HG02642 (cell line): Measurements from ENCODE around the gene C2CD3.
"Not testable (repeated sequence)": the region's sequence is repeated elsewhere in the genome, so short reads cannot be mapped to it uniquely, and the experiment has no call there.

Source experiments
- ATAC-seq: cut with Tn5 transposase; IDR thresholded peaks from one replicate; pipeline ENCODE4 v1.9.1; 2021; ENCODE audit warnings: mild to moderate bottlenecking; ENCODE audit not compliant: unreplicated experiment, poor library complexity

Gene C2CD3

DNA sequence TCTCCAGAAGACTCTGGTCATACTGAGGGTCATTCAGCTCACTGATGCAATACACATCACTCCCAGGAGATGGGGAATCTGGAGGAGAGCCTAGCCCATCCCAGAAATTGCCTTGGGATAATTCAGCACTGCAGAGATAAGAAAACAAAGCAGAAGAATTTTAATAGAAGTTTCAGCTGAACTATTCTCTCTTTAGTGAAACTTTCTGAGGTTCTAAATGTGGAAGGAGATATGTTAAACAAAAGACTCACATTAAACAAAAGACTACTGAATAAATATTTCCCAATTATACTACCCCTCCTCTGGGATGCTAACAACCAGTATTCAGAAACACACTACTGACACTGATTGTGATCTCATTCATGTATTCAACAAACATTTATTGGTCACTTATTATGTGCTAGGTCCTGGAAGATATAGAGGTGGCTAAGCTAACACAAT lies 47.8 kb downstream of the C2CD3 start:
- ATAC-seq: no peak

DNA sequence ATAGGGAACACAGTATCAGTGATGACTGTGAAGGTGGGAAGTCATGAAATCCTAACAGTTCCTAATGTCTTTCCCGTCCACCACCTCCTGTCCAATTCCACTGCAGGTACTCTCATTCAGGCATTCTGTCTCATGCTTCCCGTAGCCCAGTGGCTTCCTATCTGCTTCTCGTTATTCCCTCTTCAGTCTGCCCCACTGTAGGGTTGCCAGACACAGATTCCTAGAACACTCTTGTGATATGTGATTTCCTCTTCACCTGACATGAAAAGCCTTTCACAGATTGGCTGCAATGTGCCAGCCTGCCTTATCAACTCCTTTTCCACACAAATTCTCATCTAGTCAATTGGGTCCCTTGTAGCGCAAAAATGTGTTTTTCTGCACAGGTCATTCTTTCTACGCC lies 49.0 kb downstream of the C2CD3 start:
- no peak for ATAC-seq

DNA sequence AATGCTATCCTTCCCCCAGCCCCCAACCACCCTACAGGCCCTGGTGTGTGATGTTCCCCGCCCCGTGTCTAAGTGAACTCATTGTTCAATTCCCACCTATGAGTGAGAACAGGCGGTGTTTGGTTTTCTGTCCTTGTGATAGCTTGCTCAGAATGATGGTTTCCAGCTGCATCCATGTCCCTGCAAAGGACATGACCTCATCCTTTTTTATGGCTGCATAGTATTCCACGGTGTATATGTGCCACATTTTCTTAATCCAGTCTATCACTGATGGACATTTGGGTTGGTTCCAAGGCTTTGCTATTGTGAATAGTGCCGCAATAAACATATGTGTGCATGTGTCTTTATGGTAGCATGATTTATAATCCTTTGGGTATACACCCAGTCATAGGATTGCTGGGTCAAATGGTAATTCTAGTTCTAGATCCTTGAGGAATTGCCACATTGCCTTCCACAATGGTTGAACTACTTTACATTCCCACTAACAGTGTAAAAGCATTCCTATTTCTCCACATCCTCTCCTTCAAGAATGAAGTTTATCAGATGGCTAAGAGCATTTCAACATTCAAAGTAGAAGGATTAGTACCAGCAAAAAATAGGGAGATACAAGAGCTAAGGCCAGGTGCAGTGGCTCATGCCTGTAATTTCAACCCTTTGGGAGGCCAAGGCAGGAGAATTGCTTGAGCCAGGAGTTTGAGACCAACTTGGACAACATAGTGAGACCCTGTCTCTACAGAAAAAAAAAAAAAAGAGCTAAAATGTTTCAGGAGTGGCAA lies 50.4 kb downstream of the C2CD3 start:
- ATAC-seq: not testable (repeated sequence)

DNA sequence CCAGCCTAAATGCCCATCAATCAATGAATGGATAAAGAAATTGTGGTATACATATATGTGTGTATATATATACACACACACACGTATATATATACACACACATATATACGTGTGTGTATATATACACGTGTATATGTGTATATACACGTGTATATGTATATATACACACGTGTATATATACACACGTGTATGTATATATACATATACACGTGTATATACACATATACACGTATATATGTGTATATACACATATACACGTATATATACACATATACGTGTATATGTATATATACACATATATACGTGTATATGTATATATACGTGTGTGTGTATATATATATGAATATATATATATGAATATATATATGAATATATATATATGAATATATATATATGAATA lies 54.1 kb downstream of the C2CD3 start:
- ATAC-seq: no peak

DNA sequence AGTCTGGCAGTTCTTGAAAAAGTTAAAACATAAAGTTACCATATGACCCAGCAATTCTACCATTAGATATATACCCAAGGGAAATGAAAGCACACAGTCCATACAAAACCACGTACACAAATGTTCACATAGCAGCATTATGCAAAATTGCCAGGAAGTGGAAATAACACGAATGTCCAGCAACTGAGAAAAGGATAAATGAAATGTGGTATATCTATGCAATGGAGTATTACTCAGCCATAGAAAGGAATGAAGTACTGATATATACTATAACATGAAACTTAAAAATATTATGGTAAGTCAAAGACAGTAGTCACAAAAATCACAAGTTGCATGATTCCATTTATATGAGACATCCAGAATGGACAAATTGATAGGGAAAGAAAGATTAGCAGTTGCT lies 57.9 kb downstream of the C2CD3 start:
- ATAC-seq: no peak

DNA sequence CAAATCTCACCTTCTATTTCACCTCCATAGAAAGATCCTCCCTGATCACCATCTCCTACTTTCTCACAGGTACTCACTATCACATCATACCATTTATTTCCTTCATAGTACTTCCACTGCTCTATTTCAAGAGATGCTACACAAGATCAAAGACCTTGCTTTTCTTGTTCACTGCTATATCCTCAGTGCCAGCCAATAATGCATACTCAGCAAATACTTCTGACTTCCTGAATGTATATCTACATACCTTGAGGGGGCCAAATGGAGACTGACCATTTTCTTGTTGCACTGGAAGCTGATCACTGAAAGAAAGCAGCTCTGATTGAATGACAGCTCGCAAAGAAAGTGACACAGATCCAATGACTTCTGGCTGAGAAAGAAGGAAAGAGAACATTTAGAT lies 64.7 kb downstream of the C2CD3 start:
- no peak for ATAC-seq

DNA sequence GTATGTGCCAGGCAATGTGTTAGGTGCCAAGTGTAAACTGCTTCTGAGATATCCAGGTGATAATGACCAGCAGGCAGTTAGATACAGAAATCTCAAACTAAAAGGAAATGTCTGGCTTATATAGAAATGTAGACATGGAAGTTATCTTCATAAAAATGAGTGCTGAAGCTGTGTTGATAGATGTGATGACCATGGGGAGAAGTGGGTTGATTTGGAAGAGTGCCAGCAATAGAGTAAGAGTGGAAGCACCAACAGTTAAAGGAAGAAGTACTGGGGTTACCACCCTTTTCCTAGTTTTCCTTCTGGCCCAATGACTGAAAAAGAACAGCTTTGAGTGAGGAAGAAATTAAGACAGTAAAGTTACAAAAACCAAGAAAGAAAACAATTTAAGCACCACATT lies 68.5 kb downstream of the C2CD3 start:
- ATAC-seq: no peak

DNA sequence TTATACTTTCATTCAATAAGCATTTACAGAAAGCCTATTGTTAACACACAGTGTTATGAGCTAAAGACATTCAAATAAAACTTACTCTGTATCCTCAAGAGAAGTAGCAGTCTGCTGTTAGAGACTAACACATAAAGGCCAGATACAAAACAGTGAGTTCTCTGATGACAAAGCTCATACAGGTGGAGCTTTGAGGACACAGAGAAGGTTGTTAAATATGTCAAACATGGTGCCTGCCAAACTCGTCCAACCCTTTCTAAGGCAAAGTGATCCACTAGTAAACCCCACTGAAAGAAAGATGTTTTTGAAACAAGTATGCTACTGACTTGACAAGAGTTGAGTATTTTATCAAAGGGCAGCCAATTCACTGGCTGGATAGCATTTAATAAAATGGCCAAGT lies 70.1 kb downstream of the C2CD3 start:
- no peak for ATAC-seq

DNA sequence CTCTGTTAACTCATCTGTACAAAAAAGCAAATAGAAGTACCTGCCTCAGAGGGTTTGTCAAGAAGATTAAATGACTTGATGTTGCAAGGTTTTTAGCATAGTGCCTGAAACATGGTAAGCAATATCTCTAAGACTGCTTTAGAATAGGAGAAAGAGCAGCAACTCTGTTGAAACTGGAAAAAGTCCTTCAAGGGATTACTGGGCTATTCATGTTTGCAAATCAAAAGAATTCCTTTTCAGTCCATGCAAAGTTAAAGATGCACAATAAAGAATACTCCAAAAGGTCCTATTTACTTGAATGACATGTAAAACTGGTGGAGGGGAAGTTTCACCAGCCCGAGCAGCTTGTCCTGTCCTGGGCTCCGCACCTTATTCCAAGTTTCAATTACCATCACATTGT lies 70.6 kb downstream of the C2CD3 start:
- no peak for ATAC-seq

DNA sequence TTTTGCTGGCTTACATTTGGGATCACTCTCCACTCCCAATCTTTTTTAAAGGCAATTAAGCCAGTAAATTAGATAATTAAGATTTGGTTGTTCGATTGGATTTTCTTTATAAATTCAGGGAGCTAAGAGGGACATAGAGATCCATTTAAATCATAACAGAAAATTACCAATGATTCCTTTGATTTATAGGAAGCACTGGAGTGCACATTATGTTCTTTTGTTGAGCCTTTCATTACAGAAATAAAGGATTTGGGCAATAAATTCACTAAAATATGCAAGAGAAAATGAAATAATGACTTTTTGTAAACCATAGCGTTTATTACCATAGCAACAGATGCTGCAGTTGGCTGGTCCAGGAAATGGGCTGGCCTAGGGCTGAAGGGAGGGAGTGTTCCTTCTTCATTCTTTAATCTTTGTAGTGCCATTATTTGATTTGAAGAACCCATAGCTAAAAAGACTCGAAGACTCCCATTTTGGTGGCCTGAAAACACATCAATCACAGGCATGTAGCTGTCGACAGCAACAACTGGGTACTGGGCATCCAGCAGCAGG lies 73.0 kb downstream of the C2CD3 start:
- no peak for ATAC-seq

DNA sequence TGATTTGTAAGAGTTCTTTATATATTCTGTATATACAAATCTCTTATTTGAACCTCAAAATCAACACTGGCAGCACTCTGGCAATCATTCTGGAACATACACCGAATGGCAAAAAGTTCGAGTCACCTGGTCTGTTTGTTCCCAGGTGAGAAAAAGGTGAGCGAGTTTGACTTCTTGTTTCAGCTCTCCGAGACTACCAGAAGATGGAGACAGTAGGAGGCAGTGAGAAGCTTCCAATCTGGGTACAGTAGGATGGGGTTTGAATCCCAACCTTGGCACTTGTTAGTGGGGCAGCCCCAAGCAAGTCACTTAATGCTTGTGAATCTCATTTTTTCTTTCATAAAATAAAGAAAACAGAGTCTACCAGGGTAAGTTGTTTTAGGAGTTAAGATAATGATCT lies 76.4 kb downstream of the C2CD3 start:
- ATAC-seq: no peak

DNA sequence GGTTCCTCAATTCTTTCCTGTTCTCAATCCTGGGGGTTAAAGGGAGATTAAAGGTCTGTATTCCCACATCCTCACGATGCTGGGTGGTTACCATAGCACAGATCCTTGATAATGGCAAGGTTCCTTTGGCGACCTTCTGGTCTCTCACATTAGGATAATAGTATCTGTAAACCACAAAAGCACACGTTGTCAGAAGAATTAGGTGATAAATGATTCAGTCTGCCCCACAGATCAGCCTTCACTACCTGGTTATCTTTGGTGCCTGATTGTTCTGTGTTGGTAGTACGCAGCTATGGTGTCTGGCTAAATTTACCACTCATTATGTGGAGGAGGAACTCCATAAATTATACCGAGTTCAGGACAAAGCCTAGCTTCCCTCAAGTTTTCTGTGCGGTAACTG lies 78.4 kb downstream of the C2CD3 start:
- ATAC-seq: no peak

DNA sequence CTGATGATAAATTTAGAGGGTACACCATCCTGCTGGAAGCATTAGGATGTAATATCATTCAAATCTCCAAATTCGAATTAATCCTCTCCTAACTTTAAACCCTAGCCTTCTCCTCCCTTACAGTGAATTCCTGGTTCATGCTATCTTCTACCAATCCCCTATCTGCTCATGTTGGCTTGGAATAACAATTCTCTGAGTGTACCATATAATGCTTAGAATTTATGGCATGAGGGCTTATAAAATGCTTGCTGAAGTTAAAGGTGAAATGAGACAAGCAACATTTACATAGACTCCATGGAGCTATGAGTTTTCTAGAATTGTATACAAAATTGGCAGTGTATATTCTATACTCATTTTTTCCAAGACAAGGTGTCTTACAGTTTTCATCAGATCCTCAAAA lies 79.3 kb downstream of the C2CD3 start:
- no peak for ATAC-seq

DNA sequence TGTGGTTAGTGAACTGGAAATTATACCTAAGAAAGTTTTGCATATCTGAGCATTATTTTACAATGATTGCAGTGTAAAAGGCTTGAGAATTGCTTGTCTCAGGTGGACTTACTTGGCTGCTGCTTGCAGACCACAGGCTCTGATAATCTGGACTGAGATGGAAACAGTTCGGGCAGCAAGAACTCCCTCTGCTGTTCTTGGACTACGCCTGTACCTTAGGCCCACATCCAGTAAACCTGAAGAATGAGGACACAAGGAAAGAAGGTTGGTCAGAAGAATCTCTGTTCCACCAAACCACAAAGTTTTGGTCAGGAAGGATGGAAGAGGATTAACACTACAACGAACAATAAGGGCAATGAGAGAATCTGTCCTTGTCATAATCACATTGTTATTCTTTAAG lies 80.1 kb downstream of the C2CD3 start:
- ATAC-seq: no peak

DNA sequence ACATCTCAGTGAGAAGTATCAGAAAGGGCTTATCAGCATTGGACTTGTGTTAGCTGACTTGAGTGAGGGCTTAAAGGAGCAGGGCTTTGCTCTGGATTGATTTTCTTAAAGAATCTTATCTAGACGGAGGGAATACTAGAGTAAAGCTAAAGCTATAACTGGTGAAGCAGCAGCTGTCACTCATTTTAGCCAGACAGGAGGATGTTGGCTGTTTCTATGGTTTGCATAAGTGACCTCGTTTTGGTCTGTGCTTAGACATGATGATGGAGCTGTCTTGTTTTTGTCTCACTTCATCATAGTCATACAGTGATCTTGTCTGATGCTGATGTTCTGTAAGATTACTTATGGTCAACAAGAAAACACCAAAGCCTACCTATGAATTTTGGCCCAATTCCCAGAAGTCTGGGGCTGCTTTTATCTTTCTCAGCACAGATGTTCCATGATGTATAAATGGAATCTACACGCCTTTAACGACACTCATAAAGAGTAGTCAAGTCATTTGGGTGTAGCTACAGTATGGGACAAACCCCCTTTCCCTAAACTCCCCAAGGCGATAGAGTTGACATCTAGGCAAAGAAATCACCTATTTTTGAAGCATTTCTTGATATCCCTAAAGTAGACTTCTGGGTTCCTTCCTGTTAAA lies 84.4 kb downstream of the C2CD3 start:
- ATAC-seq: no peak

DNA sequence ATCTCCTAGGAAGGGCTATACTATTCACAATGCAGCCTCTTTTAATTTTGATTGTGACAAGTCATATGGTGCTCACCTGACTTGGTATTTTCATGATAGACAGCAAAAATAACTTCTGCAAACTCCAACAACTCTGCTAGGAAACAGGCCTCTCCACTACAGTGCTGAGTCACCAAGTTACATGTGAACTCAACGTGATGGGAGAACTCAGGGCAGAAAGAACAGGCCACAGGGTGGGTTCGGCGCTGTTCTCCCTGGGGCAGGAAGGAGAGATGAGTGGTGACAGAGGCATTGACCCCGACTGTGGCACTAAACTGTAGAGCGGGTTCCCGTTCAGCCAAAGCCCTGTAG lies 85.3 kb downstream of the C2CD3 start:
- no peak for ATAC-seq

DNA sequence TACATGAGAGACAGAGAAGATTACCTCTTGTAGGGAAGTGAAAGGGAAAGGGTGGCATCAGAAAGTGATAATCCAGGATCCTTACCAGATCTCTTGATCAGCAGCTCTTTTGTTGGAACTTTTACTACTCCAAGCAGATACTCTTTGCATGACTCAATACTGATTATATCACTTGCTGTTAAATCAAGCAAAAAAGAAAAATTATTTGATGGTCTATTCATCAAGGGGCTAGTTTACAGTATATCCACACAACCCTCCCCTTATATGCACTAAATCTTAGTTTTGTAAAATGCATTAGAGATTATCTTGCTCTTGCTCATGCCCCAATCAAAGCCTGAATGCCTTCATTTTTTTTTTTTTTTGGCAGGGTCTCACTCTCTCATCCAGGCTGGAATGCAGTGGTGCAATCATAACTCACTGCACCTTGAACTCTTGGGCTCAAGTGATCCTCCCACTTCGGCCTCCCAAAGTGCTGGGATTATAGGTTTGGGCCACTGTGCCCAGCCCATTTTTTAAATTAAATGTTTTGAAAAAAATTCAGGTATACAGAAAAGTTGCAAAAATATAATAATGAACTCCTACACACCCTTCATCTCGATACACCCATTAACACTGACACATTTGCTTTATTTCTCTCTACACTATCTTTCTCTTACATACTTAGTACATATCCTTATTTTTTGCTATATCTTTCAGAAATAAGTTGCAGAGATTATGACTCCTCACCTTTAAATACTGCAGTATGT lies 85.8 kb downstream of the C2CD3 start:
- no peak for ATAC-seq

DNA sequence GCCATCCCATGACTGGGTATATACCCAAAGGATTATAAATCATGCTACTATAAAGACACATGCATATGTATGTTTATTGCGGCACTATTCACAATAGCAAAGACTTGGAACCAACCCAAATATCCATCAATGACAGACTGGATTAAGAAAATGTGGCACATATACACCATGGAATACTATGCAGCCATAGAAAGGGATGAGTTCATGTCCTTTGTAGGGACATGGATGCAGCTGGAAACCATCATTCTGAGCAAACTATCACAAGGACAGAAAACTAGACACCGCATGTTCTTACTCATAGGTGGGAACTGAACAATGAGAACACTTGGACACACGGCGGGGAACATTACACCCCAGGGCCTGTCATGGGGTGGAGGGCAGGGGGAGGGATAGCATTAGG lies 86.9 kb downstream of the C2CD3 start:
- not testable (repeated sequence) for ATAC-seq

DNA sequence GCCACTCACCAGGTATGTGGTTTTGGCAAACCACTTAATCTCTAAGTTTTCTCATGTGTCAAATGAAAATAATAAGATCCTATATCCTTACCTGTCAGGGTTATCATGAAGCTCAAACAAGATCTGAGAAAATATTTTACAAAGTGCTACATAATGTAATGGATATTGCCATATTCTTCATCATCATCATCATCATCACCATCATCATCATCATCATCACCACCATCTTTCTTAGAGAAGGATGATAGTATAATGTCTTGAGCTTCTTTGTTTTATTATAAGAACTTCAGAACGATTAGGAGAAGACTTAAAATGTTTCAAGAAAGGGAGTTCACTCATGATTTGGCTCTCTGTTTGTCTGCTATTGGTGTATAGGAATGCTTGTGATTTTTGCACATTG lies 89.4 kb downstream of the C2CD3 start:
- ATAC-seq: no peak

DNA sequence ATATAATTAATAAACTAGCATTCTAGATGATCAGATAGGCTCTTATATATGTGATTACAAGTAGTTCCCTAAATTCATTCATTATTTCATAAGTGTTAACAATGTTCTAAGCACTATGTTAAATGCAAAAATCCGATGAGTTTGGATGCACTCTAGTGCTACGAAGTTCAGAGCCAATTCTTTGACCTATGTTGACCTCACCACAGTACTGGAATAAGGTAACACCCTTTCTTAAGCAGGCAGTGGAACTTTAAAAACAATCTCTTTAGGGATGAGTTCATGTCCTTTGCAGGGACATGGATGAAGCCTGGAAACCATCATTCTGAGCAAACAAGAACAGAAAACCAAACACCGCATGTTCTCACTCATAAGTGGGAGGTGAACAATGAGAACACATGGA lies 93.6 kb downstream of the C2CD3 start:
- ATAC-seq: no peak

DNA sequence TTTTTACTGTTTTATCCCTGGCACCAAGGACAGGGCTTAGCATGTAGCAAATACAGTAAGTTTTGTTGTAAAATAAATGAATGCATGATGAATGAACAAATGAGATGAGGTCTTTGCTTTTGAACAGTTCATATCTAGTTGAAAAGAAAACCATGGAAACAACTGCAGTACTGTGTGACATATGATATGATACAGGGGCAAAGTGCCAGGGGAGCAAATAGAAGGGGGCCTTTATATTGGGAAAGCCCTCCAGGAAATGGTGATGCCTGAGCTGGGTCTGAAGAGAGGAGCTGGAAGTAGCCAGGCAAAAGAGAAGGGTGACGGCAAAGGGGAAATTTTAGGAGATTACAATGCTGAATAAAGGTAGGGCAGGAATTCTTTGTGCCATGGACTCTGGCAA lies 98.1 kb downstream of the C2CD3 start:
- ATAC-seq: no peak
